Iris pigment epithelial cell (primary cell): ENCODE measurements around the gene ISM1.

Experiments
- DNase-seq: peaks from one replicate; pipeline ENCODE4 v3.0.0-alpha.2; 2011; ENCODE audit warnings: low read depth

Gene ISM1

GRCh38 chr20:13348311-13349234, 127.5 kb downstream of the ISM1 start:
- peak; percentile 54 for DNase-seq

- peak; percentile 59 for DNase-seq
These were observed 128.1 kb downstream of the ISM1 start for GRCh38 chr20:13349235-13349604.
